Measurements from ENCODE around the gene SLC36A3.

DNA sequence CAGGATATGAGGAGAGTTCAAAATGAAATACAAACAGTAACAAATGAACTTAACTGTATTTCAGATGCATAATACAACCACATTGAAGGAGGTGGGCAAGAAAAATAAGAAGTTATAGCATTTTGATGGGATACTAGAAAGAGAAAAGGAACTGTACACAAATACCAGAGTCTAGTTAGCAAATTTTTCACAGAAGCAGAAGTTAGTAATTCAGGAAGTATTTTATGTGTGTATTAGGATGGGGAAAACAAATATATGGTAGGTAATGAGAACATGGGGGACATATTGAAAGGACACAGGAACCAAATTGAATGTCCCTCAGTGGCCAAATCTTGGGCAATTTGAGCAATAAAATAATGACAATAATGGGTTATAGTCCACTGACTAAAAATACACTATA is 32.2 kb downstream of the SLC36A3 start:
- TF ChIP-seq, protein P1, sequence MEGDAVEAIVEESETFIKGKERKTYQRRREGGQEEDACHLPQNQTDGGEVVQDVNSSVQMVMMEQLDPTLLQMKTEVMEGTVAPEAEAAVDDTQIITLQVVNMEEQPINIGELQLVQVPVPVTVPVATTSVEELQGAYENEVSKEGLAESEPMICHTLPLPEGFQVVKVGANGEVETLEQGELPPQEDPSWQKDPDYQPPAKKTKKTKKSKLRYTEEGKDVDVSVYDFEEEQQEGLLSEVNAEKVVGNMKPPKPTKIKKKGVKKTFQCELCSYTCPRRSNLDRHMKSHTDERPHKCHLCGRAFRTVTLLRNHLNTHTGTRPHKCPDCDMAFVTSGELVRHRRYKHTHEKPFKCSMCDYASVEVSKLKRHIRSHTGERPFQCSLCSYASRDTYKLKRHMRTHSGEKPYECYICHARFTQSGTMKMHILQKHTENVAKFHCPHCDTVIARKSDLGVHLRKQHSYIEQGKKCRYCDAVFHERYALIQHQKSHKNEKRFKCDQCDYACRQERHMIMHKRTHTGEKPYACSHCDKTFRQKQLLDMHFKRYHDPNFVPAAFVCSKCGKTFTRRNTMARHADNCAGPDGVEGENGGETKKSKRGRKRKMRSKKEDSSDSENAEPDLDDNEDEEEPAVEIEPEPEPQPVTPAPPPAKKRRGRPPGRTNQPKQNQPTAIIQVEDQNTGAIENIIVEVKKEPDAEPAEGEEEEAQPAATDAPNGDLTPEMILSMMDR (IDR thresholded peaks at IDR 0.05): no peak
- TF ChIP-seq ZNF317 (CRISPR knock-in tag; IDR thresholded peaks at IDR 0.05; ENCODE audit: borderline replicate concordance, low read depth) (no peak), CREB1 (CRISPR knock-in tag; IDR thresholded peaks at IDR 0.05) (no peak), NR2C2 (CRISPR knock-in tag; IDR thresholded peaks at IDR 0.05) (no peak)
- TF ChIP-seq, protein P2, sequence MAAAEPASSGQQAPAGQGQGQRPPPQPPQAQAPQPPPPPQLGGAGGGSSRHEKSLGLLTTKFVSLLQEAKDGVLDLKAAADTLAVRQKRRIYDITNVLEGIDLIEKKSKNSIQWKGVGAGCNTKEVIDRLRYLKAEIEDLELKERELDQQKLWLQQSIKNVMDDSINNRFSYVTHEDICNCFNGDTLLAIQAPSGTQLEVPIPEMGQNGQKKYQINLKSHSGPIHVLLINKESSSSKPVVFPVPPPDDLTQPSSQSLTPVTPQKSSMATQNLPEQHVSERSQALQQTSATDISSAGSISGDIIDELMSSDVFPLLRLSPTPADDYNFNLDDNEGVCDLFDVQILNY (CRISPR knock-in tag; IDR thresholded peaks at IDR 0.05): no peak
- TF ChIP-seq, protein P3, sequence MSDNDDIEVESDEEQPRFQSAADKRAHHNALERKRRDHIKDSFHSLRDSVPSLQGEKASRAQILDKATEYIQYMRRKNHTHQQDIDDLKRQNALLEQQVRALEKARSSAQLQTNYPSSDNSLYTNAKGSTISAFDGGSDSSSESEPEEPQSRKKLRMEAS (CRISPR knock-in tag; IDR thresholded peaks at IDR 0.05): no peak

Measured in WTC11 (cell line).